Ureter (tissue), 1 donor: Measurements from ENCODE around the gene IDI1. TPM values are rescaled to one million over a fixed set of nuclear protein-coding genes. Genes with fewer than 3 reads are reported as not detected.
A peak's percentile ranks its signal among the peaks of the same experiment; 100 is the strongest.
"Not testable (repeated sequence)": the region's sequence is repeated elsewhere in the genome, so short reads cannot be mapped to it uniquely, and the experiment has no call there.

Source experiments
- DNase-seq: peaks from one replicate; pipeline ENCODE4 v3.0.0-alpha.2; 2020; ENCODE audit warnings: low spot score
- total RNA-seq: library from RNA; stranded (reverse); gene quantifications from one replicate; pipeline ENCODE4 v1.2.4, GENCODE V29; 2023
- donor health status: DM: yes; HTN: yes; CAD: no.

IDI1 gene
- total RNA-seq, result 36.2 TPM

- peak; percentile 98 for DNase-seq
These were observed at the start of gene IDI1 for GRCh38 chr10:1048732-1049424. IDI1 (minus strand) TSS chr10:1049119; CDS start chr10:1049003, 116 bp downstream.

GRCh38 chr10:1097436-1097835, 48.5 kb upstream of the IDI1 start:
- no peak for DNase-seq

GRCh38 chr10:1096287-1096889, 47.5 kb upstream of the IDI1 start:
- no peak for DNase-seq

GRCh38 chr10:1095498-1095897, 46.6 kb upstream of the IDI1 start:
- peak; percentile 17 for DNase-seq

DNA sequence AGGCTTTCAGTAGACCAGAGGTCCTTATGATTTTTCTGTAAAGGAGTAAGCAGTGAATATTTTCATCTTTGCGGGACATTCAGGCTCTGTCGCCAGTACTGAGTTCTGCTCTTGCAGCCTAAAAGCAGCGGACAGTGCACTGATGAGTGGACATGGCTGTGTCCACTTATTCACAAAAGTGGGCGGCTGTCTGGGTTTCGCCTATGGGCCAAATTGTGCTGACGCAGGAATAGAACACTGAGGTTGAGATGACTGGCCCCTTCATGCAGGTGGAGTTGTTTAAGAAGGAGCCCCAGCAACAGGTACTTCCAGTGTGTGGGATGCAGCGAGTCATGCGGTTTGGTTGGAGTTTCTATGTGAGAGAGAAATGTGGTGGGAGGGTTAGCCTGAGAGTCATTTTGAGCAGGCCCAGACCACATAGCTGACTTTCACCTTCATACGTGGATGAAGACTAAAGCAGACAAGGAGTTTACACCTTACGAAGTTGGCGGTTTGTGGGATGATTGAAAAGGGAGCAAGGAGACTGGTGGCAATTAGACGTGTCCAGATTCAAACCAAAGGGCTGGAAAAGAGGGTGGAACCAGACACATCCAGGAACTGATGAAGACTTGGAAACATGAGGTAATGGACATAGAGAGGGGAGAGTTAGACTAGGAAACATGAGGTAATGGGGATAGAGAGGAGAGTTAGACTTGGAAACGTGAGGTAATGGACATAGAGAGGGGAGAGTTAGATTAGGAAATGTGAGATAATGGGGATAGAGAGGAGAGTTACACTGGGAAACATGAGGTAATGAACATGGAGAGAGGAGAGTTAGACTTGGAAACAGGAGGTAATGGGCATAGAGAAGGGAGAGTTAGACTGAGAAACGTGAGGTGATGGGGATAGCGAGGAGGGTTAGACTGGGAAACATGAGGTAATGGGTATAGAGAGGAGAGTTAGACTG, 45.5 kb upstream of the IDI1 start:
- DNase-seq, result peak; percentile 13

DNA sequence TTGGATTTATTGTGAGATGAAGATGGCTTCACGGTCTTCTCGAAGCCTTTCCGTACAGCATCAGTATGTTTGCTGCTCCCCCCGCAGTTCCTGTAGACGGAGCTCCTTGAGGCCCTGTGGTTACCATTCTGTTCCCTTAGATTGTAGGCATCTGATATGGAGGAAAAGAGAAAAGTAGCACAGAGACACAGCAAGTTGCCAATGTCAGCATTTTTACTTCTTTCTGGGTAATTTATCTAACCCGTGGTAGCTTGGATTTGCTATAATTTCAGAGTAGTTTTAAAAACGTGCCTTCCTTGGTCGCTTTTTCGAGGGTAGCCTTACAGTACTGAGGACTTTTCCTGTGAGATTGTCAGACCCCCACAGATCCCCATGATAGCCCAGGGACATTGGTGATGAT, 44.8 kb upstream of the IDI1 start:
- peak; percentile 7 for DNase-seq

DNA sequence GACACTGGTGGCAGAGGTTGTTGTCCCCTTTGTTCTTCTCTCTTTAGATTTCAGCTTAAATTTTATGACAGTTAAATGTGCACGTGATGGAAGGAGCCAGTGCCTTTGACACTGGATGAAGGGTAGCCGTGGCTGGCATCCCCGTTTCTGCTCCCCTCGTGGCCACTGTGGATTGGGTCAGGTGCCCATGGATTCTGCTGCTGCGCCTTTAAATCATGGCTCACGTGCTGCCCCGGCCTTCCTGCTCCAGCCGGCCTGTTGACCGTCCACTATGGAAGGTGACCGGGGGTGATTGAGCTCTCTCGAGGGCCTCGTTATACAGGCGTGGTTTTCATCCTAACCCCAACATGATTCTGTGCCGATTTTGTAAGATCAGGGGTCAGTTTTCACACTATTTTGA, 41.8 kb upstream of the IDI1 start:
- no peak for DNase-seq

GRCh38 chr10:1089017-1089689, 40.2 kb upstream of the IDI1 start:
- DNase-seq, result no peak

DNA sequence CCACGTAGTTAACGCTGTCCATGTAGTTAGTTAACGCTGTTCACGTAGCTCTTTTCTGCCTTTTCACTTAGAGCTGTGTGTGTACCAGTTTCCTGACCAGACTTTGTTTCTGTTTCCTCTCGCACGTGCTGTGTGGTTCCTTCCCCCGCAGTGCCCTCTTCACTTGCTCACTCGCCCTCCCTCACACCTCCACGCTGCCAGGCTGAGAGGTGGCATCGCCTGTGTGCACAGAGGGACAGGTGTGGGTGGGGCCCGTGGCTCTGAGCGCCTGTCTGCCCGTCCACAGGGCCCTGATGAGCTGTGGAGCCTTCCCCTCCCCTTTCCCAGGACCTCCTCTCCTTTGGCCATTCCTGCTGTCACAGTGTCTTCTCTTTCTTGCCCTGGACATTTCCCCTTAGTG, 37.9 kb upstream of the IDI1 start:
- no peak for DNase-seq

GRCh38 chr10:1085258-1085657, 36.3 kb upstream of the IDI1 start:
- no peak for DNase-seq

- DNase-seq, result no peak
These were observed 35.4 kb upstream of the IDI1 start for GRCh38 chr10:1084011-1084950.

DNA sequence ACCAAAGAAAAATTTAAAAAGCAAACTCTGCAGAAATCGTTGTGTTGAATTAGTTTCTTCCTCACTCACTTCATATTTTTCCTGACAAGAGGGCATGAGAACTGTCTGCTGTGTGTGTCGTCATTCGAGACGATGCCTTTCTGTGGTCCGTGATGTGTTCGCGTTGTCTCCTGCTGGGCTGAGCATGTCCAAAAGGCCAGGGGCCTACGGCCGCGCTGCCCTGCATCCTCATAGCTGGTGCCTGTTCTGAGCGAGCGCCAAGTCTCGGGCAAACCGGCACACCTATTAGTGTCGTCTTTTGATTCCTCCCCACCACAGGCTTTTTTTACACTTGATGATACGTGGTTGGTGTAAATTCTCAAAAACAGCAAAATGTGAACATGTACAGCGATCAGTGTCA, 34.7 kb upstream of the IDI1 start:
- DNase-seq, result no peak

GRCh38 chr10:1078668-1079067, 29.7 kb upstream of the IDI1 start:
- no peak for DNase-seq

GRCh38 chr10:1074748-1075308, 25.9 kb upstream of the IDI1 start:
- no peak for DNase-seq

- DNase-seq, result no peak
These were observed 25.3 kb upstream of the IDI1 start for GRCh38 chr10:1074052-1074747.

GRCh38 chr10:1070919-1071318, 22.0 kb upstream of the IDI1 start:
- DNase-seq, result no peak

DNA sequence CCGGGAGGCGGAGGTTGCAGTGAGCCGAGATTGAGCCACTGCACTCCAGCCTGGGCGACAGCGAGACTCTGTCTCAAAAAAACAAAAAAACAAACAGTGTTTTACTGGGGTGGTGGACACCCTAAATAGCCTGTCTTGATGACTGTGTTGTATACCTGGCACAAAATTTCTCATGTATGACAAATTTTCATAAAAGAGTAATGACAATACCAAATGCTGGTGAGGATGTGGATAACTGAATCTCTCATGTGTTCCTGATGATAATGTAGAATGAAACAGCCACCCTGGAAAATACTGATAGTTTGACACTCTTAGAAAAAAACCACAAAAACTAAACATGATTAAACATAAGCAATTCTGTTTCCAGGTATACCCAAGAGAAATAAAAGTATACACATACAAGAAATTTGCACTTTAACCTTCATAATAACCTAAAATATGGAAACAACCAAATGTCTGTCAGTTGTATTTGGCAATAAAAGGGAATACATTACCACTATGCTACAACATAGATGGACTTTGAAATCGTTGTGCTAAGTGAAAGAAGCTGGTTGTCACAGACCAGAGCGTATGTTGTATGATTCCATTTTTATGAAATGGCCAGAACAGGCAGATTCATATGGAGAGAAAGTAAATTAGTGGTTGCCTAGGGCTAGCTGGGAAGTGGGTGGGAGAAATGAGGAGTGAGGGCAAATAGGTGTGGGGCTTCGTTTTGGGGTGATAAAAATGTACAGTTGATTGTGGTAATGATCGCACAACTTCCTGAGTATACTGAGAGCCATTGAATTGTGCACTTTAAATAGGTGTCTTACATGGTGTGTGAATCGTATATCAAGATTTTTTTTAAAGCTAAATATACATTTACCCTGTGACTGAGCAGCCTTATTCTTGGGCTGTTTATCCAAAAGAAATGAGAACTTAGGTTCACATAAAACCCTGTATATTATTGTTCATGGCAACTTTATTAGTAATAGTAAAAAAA, 19.8 kb upstream of the IDI1 start:
- DNase-seq, result no peak

- not testable (repeated sequence) for DNase-seq
These were observed 17.8 kb upstream of the IDI1 start for GRCh38 chr10:1066734-1067133.

GRCh38 chr10:1064964-1065247, 16.0 kb upstream of the IDI1 start:
- no peak for DNase-seq
